ENCODE data around the gene FZD10.

The FZD10 gene

DNA sequence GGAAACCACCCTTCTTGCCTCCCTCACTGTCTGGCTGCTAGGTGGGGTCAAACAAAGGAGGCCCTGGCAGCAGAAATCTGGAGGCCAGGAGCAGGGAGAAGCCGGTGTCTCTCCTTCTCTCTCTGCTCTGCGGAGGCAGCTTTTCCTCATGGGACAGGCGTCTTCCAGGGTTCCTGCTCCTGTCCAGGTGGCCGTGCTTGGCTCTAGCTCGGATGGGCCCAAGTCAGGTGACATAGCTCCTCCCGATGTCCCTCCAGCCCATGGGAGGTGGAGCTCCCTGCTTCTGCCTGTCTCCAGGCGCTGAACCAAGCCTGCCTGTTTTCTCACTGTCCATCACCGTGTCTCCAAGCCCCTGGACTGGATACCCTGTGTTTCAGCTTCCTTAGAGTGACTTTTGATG is 30.5 kb upstream of the FZD10 start:
- no peak for DNase-seq (ENCODE audit: low read depth, low spot score)

DNA sequence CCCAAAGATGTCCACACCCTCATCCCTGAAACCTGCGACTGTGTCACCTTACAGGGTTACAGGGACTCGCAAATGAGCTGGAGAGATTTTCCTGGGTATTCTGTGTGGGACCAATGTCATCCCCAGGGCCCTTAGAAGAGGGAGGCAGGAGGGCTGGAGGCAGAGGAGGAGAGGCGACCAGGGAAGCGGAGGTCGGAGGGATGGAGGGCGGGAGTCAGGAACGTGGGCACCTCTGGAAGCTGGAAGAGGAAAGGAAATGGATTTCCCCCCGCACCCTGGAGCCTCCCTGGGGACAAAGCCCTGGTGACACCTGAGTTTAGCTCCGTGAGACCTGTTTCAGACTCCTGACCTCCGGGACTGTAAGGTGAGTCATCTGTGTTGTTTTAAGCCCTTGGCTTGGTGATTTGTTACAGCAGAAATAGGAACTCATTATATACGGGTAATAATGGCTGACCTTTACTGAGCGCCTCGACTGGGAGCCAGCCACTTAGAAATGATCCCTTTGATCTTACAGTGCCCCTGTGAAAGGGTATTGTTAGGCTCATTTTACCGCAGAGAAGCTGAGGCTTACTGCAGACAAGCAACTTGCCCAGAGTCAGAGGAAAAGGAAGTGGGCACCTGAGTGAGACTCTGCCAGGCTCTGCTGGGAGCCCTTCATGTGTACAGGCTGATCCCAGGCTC is 29.3 kb upstream of the FZD10 start:
- no peak for DNase-seq (ENCODE audit: low read depth, low spot score)

DNA sequence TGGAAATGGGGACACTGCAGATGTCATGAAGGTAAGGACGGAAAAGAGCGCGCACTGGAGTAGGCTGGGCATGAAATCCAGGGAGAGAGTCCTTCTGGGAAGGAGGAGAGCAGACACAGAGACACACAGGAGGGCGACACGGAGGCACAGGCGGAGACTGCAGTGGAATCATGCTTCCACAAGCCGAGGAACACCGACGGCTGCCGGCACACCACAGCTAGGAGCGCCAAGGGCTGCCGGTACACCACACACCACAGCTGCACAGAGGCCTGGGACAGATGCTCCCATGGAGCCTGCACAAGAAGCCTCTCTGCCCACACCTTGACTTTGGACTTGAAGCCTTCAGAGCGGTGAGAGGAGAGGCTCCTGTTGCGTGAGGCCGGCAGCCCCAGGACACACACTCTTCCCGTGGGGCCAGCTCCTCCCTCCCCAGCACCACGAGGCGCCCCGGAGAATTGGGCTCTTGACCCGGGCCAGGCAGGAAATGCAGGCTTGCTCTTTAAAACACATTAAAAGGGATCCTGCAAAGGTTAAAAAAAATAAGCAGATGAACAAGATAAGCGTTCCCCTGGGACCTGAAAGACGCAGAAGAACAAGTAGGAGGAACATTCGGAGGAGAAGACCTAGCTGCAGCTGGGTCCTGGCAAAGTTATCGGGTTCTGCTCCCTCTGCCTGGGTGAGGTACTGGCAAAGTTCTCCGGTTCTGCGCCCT is 28.3 kb upstream of the FZD10 start:
- DNase-seq (ENCODE audit: low read depth, low spot score): no peak

DNA sequence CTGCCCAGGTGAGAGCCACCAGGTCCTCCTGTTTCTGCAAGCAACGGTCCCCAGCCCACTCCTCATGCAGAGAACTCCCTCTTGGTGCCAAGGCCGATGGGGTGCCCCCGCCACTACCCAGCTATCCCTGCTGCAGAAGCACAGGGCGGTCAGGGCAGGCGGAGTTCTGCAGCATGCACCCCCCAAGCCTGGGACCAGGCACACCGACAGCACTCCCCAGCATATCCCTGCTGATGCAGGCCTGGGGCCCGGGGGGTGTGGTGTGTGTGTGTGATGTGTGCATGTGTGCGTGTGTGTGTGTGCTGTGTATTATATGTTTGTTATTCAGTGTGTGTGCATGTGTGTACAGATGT is 27.7 kb upstream of the FZD10 start:
- DNase-seq (ENCODE audit: low read depth, low spot score): no peak

DNA sequence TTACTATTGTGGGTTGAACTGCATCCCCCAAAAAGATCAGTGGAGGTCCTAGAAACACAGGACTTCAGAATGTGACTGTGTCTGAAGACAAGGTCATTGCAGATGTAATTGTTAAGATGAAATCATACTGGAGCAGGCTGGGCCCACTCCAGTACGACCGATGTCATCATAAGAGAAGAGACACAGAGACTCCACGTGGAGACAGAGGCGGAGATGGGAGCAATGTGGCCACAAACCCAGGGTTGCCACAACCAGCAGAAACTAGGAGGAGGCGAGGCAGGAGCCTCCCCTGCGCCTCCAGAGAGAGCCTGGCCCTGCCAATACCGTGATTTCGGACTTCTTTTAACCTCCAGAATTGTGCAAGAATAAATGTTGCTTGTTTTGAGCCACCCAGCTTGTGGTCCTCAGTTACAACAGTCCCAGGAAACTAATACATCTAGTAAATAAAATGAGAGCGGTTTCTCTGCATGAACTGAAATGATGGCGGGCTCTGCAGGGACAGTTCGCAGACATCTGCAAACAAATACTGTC is 25.7 kb upstream of the FZD10 start:
- no peak for DNase-seq (ENCODE audit: low read depth, low spot score)

DNA sequence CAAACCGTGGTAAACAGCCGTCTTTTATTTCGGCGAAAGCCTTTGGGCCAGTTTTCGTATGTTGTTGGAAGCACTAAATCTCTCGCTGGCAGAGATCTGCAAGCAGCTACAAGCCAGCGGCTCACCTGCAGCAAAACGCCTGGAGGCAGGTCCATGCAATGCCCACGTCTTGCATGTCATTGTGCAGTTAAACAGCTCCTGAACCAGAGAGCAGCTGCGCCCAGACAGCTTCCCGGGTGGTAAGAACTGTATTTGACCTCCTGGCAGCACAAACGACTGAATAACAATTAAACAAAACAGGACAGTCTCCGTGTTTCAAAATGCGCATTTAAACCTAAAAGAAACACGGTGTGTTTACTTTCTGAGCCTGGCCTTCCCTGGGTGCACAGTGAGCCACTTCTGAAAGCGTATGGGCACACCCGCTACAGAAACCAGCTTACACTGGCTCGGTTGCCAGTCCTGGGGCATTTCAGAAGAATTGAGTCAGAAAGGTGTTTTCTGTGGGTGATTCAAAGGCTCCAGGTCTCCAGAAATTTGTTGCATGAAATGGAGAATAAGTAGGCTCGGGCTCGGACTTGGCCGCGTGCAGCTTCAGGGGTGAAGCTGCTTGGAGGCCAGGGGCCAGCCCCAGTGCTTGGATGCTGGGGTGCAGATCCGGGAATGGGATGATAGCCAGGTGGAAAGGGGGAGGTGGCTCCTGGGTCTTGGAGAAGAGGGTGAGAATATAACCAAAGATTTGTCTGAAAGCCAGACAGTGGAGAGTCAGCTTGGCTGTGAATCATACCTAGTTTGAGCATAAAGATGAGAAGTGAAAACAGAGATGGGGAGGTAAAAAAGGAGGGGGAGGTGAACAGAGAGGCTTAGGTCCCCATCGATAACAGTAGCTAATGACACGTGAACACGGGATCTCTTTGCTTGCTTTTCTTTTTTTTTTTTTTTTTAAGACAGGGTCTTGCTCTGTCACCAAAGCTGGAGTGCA is 24.9 kb upstream of the FZD10 start:
- no peak for DNase-seq (ENCODE audit: low read depth, low spot score)

DNA sequence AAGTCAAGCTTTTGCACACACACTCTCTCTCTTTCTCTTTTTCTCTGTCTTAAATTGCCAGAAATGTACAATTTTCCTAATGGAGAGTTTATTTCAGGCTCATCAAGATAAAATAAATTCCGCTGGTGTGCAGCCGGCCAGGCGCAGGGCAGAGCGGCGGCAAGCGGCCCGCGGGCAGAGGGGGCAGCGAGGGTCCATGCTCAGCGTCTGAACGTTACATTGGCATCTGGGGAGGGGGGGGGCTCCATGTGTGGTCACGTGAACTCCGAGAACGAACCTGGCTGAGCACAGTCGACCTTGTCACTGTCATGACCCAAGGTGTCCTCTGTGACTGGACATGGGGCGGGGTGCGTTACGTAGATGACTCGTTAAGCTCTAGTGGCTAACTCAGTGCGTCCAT is 23.8 kb upstream of the FZD10 start:
- DNase-seq (ENCODE audit: low read depth, low spot score): no peak

DNA sequence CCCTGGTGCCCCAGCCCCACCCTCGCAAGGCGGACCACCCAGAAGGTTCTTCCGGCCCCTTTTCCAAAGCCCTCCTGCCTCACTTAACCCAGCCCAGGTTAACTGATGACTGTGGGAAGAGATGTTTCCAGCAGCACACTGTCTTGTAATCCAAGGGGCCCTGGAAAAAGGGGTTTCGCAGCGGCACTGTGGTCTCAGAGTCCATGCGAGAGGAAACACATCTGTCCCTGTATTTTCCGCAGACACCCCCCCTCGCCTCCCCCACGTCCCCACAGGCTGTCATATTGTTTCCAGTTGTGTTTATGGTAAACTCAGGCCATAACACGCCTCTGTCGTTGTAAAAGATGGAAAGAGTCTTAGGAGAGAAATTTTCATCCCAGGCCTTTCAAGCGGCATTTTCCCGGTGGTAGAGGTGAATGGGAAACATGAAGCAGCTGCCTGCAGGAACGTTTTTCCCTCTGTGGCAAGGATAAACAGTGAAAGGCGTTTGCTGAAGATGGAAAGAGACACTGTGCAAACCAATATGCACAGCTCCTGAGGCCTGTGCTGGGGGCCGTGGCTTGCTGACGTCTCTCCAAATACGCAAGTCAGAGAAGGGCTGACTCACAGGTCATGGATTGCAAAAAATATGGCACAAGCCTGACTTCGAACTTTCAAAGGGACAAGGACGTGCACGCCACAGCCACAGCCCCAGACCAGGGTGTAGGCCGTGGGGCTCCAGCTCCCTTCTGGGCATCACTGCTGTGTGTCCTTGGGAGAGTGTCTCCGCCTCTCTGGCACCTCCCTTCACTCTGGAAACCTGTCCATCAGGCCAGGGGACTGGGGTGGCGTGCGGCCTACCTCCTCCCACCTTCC is 22.5 kb upstream of the FZD10 start:
- DNase-seq (ENCODE audit: low read depth, low spot score): no peak

DNA sequence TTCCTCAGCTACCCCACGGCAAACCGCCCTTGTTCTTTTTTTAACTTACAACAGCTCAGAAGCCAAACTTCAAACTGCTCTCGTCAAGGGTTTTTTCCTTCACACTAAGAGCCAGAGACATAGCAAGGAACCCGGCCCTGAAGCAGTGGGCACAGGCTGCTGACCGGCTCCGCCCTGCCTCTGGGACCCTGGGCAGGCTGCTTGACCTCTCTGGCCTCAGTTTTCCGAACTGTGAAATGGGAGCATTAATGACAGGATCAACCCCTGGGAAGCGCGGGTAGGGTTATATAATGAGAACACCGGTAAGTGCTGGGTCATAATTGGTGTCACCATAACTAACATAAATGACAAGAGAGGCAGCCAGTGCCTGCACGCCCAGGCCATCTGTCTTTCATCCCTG is 21.2 kb upstream of the FZD10 start:
- DNase-seq (ENCODE audit: low read depth, low spot score): no peak

DNA sequence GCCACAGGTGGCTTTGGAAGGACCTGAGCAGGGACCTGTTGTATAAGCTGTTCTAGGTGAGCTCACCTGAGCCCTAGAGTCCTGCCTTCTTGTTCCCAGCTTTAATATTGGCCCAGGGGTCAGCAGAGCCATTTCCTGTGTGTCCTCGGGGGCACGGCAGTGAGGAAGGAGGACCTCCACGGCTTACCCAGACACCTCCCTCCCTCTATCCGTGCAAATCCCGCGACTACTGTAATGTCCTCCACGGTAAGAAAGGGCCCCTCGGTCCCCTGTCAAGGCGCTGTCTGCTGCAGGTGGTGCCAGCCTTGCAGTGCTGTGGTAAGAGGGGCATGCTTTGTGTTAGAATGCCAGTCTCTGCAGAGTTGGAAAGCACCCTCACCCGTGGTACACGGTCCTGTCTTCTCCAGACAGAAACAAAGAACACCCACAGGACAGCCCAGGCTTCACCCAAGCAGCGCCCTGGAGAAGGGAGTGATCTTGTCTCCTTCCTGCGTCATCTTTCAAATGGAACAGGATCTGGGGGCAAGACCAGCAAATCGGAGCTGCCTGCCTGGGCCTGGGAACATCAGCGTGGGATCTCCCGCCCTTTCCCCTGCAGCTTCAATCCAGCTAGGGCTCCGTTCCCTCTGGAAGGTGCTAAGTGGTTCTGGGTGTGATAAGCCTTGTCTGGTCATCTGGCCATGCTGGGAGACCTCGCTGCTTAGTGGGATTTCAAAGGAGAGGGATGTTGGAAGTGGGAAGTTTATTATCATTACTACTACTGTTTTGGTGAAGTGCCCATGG is 20.2 kb upstream of the FZD10 start:
- DNase-seq (ENCODE audit: low read depth, low spot score): no peak

DNA sequence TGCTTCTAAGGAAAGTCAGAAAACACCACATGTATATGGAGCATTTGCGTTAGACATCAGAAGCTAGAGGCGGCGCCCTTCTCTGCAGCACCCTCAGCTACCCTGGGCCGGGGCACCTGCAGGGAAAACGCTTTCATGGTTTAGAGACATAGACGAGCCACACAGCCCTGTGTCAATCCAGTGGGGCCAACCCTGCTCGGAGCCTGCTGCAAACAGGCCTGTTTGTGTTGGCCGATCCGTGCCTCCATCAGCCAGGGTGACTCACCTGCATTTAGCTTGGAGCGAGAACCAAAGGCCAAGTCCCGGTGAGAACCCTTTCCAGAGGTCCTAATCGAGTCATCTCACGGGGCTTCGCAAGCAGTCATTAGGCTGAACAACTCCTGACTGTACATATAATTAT is 19.5 kb upstream of the FZD10 start:
- DNase-seq (ENCODE audit: low read depth, low spot score): no peak

DNA sequence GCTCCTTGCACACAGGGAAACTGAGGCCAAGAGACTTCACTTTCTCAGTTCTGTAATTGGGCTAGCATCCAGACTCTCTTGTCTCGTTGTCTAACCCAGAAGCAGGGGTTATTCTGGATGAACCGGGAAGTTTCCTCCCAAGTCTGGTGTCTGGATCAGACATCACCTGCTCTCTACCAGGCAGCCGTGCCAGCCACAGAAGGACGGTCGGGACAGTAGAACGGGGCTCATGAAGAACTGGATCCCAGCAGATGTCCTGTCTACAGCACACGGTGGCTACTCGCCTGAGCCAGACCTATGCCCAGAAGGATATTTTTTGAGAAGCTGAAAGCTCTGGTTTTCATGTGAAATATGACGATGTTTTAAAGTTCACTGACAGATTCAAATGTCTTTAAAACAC is 19.1 kb upstream of the FZD10 start:
- no peak for DNase-seq (ENCODE audit: low read depth, low spot score)

DNA sequence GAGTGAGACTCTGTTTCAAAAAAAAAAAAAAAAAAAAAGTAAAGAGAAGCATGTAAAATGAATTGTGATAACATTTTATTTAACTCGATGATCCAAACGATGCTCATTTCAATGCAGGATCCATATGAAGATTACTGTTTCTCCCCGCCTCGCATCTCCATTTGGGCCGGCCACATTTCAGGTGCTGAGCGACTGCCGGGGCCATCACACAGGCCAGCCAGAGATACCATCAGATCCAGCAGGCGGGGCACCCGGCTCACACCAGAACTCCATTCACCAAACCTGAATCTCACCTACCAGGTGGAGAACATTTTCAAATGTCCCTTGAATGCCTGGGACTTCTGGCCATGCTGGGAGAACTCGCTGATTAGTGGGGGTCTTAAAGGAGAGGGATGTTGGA is 18.0 kb upstream of the FZD10 start:
- no peak for DNase-seq (ENCODE audit: low read depth, low spot score)

DNA sequence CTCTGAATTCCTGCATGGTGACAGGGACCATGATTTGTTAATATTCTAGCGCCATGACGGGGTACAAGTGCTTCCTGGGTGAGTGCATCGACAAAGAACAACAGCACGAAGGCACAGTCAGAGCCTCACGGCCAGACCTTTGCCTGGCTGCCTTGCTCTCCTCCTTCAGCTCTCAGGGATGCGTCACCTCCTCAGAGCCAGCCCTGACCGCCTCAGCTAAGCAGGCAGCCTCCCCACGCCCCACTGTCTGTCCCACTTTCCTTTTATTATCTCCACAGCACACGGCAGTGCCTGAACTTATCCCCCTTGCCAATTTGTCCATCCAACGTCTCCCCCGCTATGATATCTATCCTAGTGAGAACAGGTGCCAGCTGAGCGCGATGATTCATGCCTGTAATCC is 16.5 kb upstream of the FZD10 start:
- DNase-seq (ENCODE audit: low read depth, low spot score): no peak

DNA sequence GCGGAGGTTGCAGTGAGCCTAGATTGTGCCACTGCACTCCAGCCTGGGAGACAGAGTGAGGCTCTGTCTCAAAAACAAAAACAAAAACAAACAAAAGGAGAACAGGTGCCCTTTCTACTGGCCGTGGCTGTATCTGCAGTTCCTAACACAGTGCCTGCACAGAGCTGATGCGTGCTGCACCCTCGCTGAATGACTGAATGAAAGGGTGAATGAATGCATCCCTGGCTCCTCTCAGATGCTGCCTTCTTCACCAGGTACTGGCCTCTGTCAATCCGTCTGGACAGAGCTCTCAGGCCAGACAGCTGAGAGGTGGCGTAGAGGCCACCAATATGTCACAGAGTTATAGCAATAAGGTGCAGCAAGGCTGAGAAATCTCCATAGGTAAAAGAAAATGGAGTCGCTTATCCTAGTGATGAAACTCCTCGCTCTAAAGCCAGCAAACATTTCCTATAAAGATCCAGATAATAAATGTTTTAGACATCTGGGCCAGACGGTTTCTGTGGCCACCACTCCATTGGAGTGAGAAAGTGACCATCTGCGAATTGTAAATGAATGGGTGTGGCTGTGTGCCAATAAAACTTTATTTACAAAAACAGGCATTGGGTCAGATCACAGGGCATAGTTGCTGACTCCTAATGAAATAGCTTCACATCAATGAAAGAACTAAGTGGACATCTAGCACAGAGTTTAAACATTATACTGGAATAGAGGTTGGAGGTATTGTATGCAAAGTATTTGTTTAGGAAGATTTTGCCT is 15.9 kb upstream of the FZD10 start:
- no peak for DNase-seq (ENCODE audit: low read depth, low spot score)

DNA sequence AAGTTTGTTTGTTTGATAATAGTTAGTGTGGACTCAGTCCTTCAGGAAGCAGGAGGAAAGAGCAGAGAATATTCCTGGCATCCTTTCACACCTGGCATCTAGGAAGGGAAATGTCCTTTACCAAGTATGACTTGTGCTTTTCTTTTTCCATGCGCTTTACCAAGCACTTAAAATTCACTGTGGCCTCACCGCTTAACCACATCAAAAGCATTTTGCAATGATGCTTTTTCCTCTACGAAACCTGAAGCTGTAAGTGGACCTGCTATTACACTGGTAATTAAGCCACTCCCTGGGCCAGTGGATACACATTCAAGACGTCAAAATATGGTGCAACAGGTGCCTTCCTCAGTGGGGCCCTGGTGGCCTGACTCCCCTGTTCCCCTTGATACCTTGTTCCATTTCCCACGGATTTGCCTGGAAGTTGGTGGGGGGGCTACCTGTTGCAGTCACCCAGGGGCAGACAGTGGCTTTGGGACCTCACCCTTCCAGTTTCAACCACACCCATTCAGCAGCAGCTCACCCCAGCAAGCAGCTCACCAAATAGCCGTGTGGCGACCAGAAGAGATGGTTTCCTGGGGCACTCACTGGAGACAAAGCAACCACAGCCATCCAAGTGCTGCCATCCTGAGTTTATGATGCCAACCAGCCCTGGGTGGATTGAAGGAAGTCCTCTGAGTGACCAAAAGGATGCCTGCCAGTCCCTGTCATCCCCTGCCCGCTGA is 14.2 kb upstream of the FZD10 start:
- DNase-seq (ENCODE audit: low read depth, low spot score): no peak

DNA sequence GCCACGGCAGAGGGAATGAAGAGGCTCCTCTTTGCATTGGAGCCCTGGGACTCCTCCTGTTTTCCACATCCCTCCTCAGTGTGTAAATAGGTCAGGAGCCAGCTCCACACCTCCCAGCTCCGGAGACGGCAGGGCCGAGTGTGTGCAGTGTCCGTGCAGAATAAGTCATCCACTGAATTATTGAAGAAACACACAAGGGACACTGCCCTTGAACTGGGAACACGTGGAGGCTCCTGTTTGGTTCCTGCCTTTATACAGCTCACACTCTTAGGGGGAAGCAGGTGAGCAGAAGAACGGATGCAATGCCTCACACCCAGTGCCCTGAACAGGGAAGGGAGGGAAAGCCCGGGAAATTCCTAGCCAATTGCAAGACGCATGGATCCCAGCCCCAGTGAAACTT is 10.4 kb upstream of the FZD10 start:
- DNase-seq (ENCODE audit: low read depth, low spot score): no peak

DNA sequence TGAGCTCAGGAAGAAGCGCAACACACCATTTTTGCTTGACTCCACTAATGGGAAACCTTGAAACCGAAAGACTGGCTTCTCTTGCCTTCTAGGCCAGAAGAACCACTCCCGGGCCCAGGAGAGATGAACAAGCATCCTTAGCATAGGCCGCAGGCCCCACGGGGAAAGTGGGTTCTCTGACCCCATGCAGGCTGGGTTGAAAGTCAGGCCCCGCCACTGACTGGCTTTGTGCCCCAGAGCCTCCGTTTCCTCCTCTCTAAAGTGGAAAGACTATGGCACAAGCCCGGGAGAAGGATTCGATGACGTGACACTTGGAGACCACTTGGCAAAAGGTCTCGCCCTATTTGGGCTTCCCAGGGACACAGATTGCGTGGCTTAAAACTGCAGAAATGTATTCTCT is 9.9 kb upstream of the FZD10 start:
- DNase-seq (ENCODE audit: low read depth, low spot score): no peak

DNA sequence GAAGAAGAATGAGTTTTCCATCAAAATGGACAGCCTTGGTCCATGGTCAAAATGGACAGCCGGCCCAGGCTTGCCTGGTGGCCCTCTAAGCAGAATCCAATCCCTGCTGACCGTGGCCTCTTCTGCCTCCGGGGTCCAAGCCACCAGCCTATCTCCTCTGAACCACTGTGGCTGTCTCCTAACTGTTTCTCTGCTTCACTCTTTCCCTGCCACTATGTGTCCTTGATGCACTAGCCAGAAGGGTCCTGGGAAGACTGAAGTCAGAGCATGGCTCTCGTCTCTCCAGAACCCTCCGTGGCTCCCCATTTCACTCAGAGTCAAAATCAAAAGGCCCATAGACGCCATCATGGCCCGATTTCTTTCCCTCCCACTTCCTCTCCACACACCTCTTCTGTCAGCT is 8.5 kb upstream of the FZD10 start:
- DNase-seq (ENCODE audit: low read depth, low spot score): no peak
